Esophagus muscularis mucosa (tissue), 4 donors: ENCODE data around the gene SLC10A7. TPM values are rescaled to one million over a fixed set of nuclear protein-coding genes. Genes with fewer than 3 reads are reported as not detected.
A peak's percentile ranks its signal among the peaks of the same experiment; 100 is the strongest.

Experiments used
- DNase-seq: peaks from one replicate; pipeline ENCODE4 v3.0.0-alpha.2; 2017; ENCODE audit errors: extremely low spot score
- H3K27ac ChIP-seq, 4 donors: fragments of 200-600 bp; sonication (generic); replicated peaks in 1 of 4; 1 replicate in 3 of 4; 2 replicates in 1 of 4; pipeline ENCODE4 v1.5.1; 2016 to 2019; ENCODE audit warnings: mild to moderate bottlenecking in 1 of 4
- H3K27me3 ChIP-seq, 4 donors: fragments of 200-600 bp; sonication (generic); one replicate each; pipeline versions ENCODE4 v1.5.1 to v1.6.0; 2016 to 2019
- H3K36me3 ChIP-seq, 4 donors: fragments of 200-600 bp; sonication (generic); one replicate each; pipeline ENCODE4 v1.5.1; 2016 to 2019
- H3K4me1 ChIP-seq, 4 donors: fragments of 200-600 bp; sonication (generic); one replicate each; pipeline ENCODE4 v1.5.1; 2016 to 2019
- H3K4me3 ChIP-seq, 4 donors: fragments of 200-600 bp; sonication (generic); 1 replicate in 2 of 4; 2 replicates in 2 of 4; pipeline ENCODE4 v1.5.1; 2016 to 2019; ENCODE audit warnings: mild to moderate bottlenecking in 4 of 4, moderate library complexity in 1 of 4
- H3K9me3 ChIP-seq, 4 donors: fragments of 200-600 bp; sonication (generic); 1 replicate in 3 of 4; 2 replicates in 1 of 4; pipeline ENCODE4 v1.5.1; 2016 to 2019
- EP300 ChIP-seq: sonication (generic); formaldehyde crosslinking; IDR thresholded peaks from one replicate; pipeline ENCODE4 v1.6.1; 2017; ENCODE audit warnings: antibody characterized with exemption
- POLR2A ChIP-seq: fragments of 450-650 bp; IDR thresholded peaks from one replicate; pipeline ENCODE4 v1.6.1; 2017; ENCODE audit warnings: antibody characterized with exemption, moderate library complexity, mild to moderate bottlenecking, low read depth
- POLR2AphosphoS5 ChIP-seq, 2 donors: sonication (generic); formaldehyde crosslinking; IDR thresholded peaks; one replicate each; pipeline ENCODE4 v1.6.1; 2017; ENCODE audit warnings: antibody characterized with exemption in 2 of 2
- WGBS: methylation state at CpG from one replicate; pipeline ENCODE4 v1.1.5; 2018; 5-methylcytosine and 5-hydroxymethylcytosine counted together
- intact Hi-C: fragments of 100-400 bp; cut with DNase I; formaldehyde crosslinking; loops from one replicate; pipeline ENCODE4 v1.15.1; 2023
- total RNA-seq, 4 donors: library from RNA; depleted of rRNA; stranded (reverse); fragments of >200 nt; gene quantifications; one replicate each; pipeline versions ENCODE4 v1.1.0 to v1.2.1, GENCODE V29; 2016
- TF ChIP-seq, protein P1 (sequence below), 3 experiments: fragments of 200-600 bp in 2 of 3; fragments of 450-650 bp in 1 of 3; sonication (generic) in 2 of 3; IDR thresholded peaks; one replicate each; pipeline ENCODE4 v1.5.1; 2017 to 2019; ENCODE audit warnings: antibody characterized with exemption in 3 of 3, mild to moderate bottlenecking in 2 of 3, moderate library complexity in 1 of 3

SLC10A7 gene
- total RNA-seq, 4 donors from 2014 or later: 3.3 to 6.2 (median 5.7) TPM

DNA sequence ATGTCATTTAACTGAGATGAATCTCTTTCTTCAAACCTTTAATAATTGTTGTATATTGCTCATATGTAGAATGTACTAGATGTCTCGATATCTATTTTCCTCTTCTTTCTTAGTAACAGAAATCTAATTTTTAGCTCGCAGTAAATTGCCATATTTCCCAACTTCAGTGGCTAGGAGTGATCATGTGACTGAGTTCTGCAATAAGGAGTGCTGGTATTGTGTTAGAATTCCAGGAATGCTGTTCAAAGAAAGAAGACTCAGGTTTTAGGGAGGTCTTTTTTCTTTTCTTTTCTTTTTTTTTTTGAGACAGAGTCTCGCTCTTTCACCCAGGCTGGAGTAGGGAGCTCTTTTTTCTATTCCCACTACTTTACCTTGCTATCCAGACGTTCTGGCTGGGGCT lies 81.7 kb downstream of the SLC10A7 start:
- WGBS: 91% methylated on average over 4 of the region's 4 CpGs
- peaks cover 0 to 20% (median 9%) of the 10 kb centered on the region in 4 donors for H3K4me1 ChIP-seq
- no peak for DNase-seq
- H3K4me3 ChIP-seq: no peak overlapping the region
- H3K27ac ChIP-seq: no peak overlapping the region
- no peaks in the 10 kb centered on the region for H3K36me3 ChIP-seq
- no peaks in the 10 kb centered on the region for H3K27me3 ChIP-seq
- intact Hi-C loops: no loop called here
- TF ChIP-seq POLR2AphosphoS5 (IDR thresholded peaks at IDR 0.05) (no peak), EP300 (no peak), POLR2A (no peak)
- TF ChIP-seq, protein P1, sequence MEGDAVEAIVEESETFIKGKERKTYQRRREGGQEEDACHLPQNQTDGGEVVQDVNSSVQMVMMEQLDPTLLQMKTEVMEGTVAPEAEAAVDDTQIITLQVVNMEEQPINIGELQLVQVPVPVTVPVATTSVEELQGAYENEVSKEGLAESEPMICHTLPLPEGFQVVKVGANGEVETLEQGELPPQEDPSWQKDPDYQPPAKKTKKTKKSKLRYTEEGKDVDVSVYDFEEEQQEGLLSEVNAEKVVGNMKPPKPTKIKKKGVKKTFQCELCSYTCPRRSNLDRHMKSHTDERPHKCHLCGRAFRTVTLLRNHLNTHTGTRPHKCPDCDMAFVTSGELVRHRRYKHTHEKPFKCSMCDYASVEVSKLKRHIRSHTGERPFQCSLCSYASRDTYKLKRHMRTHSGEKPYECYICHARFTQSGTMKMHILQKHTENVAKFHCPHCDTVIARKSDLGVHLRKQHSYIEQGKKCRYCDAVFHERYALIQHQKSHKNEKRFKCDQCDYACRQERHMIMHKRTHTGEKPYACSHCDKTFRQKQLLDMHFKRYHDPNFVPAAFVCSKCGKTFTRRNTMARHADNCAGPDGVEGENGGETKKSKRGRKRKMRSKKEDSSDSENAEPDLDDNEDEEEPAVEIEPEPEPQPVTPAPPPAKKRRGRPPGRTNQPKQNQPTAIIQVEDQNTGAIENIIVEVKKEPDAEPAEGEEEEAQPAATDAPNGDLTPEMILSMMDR (IDR thresholded peaks at IDR 0.05): no peak
- no peaks in the 10 kb centered on the region for H3K9me3 ChIP-seq

- 100% methylated on average over 1 of the region's 1 CpG for WGBS
- Histone ChIP-seq H3K27me3 (no peaks in the 10 kb centered on the region), H3K4me1 (peaks cover 0 to 20% (median 9%) of the 10 kb centered on the region in 4 donors), H3K9me3 (no peaks in the 10 kb centered on the region), H3K36me3 (no peaks in the 10 kb centered on the region), H3K4me3 (no peak overlapping the region), H3K27ac (no peak overlapping the region)
- TF ChIP-seq POLR2AphosphoS5 (IDR thresholded peaks at IDR 0.05) (no peak), POLR2A (no peak), EP300 (no peak)
- TF ChIP-seq, protein P1 (IDR thresholded peaks at IDR 0.05): no peak
- intact Hi-C loops: no loop called here
- DNase-seq: no peak
These were observed 82.3 kb downstream of the SLC10A7 start for GRCh38 chr4:146439437-146439836.

GRCh38 chr4:146437778-146438177 lies 84.0 kb downstream of the SLC10A7 start:
- Histone ChIP-seq H3K27me3 (no peaks in the 10 kb centered on the region), H3K4me3 (peak overlapping the region in 1 of 4 donors; percentile 15), H3K9me3 (no peaks in the 10 kb centered on the region), H3K36me3 (no peaks in the 10 kb centered on the region), H3K27ac (no peak overlapping the region), H3K4me1 (peaks cover 0 to 20% (median 9%) of the 10 kb centered on the region in 4 donors)
- DNase-seq: no peak
- TF ChIP-seq POLR2AphosphoS5 (IDR thresholded peaks at IDR 0.05) (no peak), POLR2A (no peak), EP300 (no peak)
- TF ChIP-seq, protein P1 (IDR thresholded peaks at IDR 0.05): no peak
- intact Hi-C loops: no loop called here
- 73% methylated on average over 2 of the region's 2 CpGs for WGBS

DNA sequence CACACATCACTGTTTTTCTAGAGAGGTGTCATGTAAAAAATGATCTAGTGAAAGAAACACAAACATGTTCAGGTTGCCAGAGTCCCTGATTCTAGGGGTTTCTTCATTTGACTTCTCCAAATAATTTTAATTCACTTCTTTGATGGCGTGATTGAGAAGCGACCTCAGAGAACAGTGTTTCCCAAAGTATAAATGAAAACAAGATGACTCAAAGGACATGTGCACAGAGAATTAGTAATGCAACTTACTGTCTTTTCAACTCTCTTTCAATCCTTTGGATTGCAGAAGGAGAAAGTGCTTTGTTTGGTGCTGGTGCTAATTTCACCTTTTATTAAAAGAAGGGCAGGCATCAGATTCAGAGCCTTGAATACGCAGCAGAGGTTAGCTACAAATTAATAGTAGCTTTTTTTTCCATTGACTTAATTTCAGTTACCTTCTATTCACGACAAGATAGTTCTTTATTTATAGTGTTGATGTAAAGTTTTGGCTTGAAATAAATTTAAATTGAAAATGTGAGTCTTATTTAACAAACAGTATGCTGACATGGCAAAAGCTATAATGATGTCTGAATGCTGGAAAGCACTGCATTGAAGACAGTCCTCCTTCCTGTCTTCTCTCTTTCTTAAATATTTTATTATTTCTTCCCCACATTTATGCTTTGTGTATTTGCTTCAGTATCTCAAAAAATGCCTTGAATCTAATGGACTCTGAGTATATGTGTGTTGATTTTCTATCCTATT lies 85.1 kb downstream of the SLC10A7 start:
- TF ChIP-seq POLR2A: no peak
- TF ChIP-seq, protein P1 (IDR thresholded peaks at IDR 0.05): no peak
- TF ChIP-seq EP300: no peak
- no peak for TF ChIP-seq POLR2AphosphoS5 (IDR thresholded peaks at IDR 0.05)
- no peak for DNase-seq
- H3K27me3 ChIP-seq: no peaks in the 10 kb centered on the region
- H3K4me1 ChIP-seq: peaks cover 0 to 20% (median 9%) of the 10 kb centered on the region in 4 donors
- H3K4me3 ChIP-seq: no peak overlapping the region
- no peaks in the 10 kb centered on the region for H3K36me3 ChIP-seq
- WGBS: 84% methylated on average over 4 of the region's 4 CpGs
- no peak overlapping the region for H3K27ac ChIP-seq
- intact Hi-C loops: no loop called here
- H3K9me3 ChIP-seq: no peaks in the 10 kb centered on the region

- H3K4me1 ChIP-seq: peaks cover 0 to 20% (median 9%) of the 10 kb centered on the region in 4 donors
- no peaks in the 10 kb centered on the region for H3K36me3 ChIP-seq
- no peaks in the 10 kb centered on the region for H3K9me3 ChIP-seq
- no peak overlapping the region for H3K4me3 ChIP-seq
- H3K27ac ChIP-seq: no peak overlapping the region
- intact Hi-C loops: no loop called here
- no peak for DNase-seq
- H3K27me3 ChIP-seq: no peaks in the 10 kb centered on the region
- TF ChIP-seq, protein P1 (IDR thresholded peaks at IDR 0.05): no peak
- TF ChIP-seq POLR2AphosphoS5 (IDR thresholded peaks at IDR 0.05): no peak
- no peak for TF ChIP-seq POLR2A
- no peak for TF ChIP-seq EP300
These were observed 85.8 kb downstream of the SLC10A7 start for GRCh38 chr4:146435962-146436361.
